Fibroblast of lung (primary cell): ENCODE measurements around the gene RBM17. TPM values are rescaled to one million over a fixed set of nuclear protein-coding genes. Genes with fewer than 3 reads are reported as not detected.

Experiments
- DNase-seq, 2 donors: peaks; one replicate each; pipeline versions ENCODE4 v3.0.0 to v3.0.0-alpha.2; 2010; ENCODE audit warnings: low read depth in 2 of 2
- H2AFZ ChIP-seq: 2 replicates; pipeline ENCODE4 v1.5.1; 2012; ENCODE audit warnings: low read length, control low read depth, inconsistent platforms
- H3K27ac ChIP-seq: 2 replicates; pipeline ENCODE4 v1.5.1; 2011; ENCODE audit warnings: low read length, control low read depth; ENCODE audit not compliant: insufficient read depth
- H3K27me3 ChIP-seq: 2 replicates; pipeline ENCODE4 v1.5.1; 2011; ENCODE audit warnings: mild to moderate bottlenecking, low read length; ENCODE audit not compliant: control insufficient read depth, insufficient read depth
- H3K36me3 ChIP-seq: 2 replicates; pipeline ENCODE4 v1.5.1; 2011; ENCODE audit warnings: low read length; ENCODE audit not compliant: control insufficient read depth, insufficient read depth
- H3K4me1 ChIP-seq: 2 replicates; pipeline ENCODE4 v1.5.1; 2011; ENCODE audit warnings: low read length; ENCODE audit not compliant: control insufficient read depth, insufficient read depth; ENCODE audit errors: extremely low read depth
- H3K4me2 ChIP-seq: 2 replicates; pipeline ENCODE4 v1.5.1; 2011; ENCODE audit warnings: low read length, control low read depth; ENCODE audit not compliant: insufficient read depth; ENCODE audit errors: extremely low read depth
- H3K4me3 ChIP-seq, 4 experiments: fragments of 200-600 bp in 1 of 4; sonication (generic) in 1 of 4; replicated peaks in 1 of 4; 2 replicates each; pipeline ENCODE4 v1.5.1; 2011 to 2016; ENCODE audit warnings: low read length in 4 of 4, low read depth in 3 of 4, mild to moderate bottlenecking in 3 of 4, control low read depth in 2 of 4, inconsistent platforms in 1 of 4, mixed read lengths in 1 of 4; ENCODE audit not compliant: insufficient read depth in 1 of 4; ENCODE audit errors: control extremely low read depth in 1 of 4
- H3K79me2 ChIP-seq: 2 replicates; pipeline ENCODE4 v1.5.1; 2012; ENCODE audit warnings: mild to moderate bottlenecking, low read length, inconsistent platforms; ENCODE audit not compliant: control insufficient read depth, insufficient read depth
- H3K9ac ChIP-seq: 2 replicates; pipeline ENCODE4 v1.5.1; 2011; ENCODE audit warnings: mild to moderate bottlenecking, low read length, control low read depth; ENCODE audit not compliant: insufficient read depth
- H3K9me3 ChIP-seq: 2 replicates; pipeline ENCODE4 v1.5.1; 2012; ENCODE audit warnings: low read depth, low read length; ENCODE audit not compliant: control insufficient read depth, insufficient read depth
- H4K20me1 ChIP-seq: 2 replicates; pipeline ENCODE4 v1.5.1; 2011; ENCODE audit warnings: low read length; ENCODE audit not compliant: control insufficient read depth, insufficient read depth; ENCODE audit errors: extremely low read depth
- EZH2 ChIP-seq: IDR thresholded peaks from 2 replicates; pipeline ENCODE4 v1.5.1; 2012; ENCODE audit warnings: low read length, control low read depth, mild to moderate bottlenecking; ENCODE audit errors: missing control alignments
- polyA plus RNA-seq, 2 donors: library from polyadenylated mRNA; depleted of rRNA in 1 of 2; stranded (reverse) in 1 of 2; unstranded in 1 of 2; fragments of >200 nt; gene quantifications; 2 replicates each; pipeline ENCODE4 v1.2.1, GENCODE V29; 2011 to 2012; ENCODE audit warnings: missing spikeins in 1 of 2
- total RNA-seq: library from RNA; depleted of rRNA; stranded (reverse); fragments of >200 nt; gene quantifications from 2 replicates; pipeline ENCODE4 v1.2.1, GENCODE V29; 2014
- TF ChIP-seq, protein P1 (sequence below), 2 donors: IDR thresholded peaks in 1 of 2; conservative IDR thresholded peaks in 1 of 2; 1 replicate in 1 of 2; 2 replicates in 1 of 2; pipeline ENCODE4 v1.5.1; 2011 to 2012; ENCODE audit warnings: low read length in 2 of 2, control low read depth in 1 of 2, inconsistent platforms in 1 of 2, low read depth in 1 of 2, mild to moderate bottlenecking in 1 of 2

Gene RBM17
- total and polyA plus RNA-seq, 2 donors (not counting 1 experiment from before 2014, with no cell fraction given): 28.9 to 46.1 TPM

DNA sequence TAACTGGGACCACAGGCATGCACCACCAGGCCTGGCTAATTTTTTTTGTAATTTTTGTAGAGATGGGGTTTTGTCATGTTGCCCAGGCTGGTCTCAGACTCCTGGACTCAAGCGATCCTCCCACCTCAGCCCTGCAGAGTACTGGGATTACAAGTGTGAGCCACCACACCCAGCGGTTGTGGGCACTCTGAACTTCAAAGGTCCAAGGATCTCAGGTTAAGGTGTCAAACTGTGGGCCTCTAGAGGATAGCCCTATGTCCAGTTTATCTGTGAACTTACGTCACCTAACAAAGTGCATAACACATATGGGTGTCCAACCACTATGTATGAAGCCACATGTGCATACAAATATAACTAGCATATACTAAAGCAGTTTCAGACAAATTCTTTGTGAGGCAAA is 23.4 kb upstream of the RBM17 start:
- no peak for TF ChIP-seq EZH2
- TF ChIP-seq, protein P1, sequence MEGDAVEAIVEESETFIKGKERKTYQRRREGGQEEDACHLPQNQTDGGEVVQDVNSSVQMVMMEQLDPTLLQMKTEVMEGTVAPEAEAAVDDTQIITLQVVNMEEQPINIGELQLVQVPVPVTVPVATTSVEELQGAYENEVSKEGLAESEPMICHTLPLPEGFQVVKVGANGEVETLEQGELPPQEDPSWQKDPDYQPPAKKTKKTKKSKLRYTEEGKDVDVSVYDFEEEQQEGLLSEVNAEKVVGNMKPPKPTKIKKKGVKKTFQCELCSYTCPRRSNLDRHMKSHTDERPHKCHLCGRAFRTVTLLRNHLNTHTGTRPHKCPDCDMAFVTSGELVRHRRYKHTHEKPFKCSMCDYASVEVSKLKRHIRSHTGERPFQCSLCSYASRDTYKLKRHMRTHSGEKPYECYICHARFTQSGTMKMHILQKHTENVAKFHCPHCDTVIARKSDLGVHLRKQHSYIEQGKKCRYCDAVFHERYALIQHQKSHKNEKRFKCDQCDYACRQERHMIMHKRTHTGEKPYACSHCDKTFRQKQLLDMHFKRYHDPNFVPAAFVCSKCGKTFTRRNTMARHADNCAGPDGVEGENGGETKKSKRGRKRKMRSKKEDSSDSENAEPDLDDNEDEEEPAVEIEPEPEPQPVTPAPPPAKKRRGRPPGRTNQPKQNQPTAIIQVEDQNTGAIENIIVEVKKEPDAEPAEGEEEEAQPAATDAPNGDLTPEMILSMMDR (conservative IDR thresholded peaks at IDR 0.05 in 1 of 2, IDR thresholded peaks at IDR 0.05 in 1 of 2; ENCODE audit: low read depth in 1 of 2, low read length in 2 of 2): no peak
- no peak overlapping the region for H3K27ac ChIP-seq
- no peak overlapping the region for H3K4me2 ChIP-seq
- no peak for DNase-seq
- no peak overlapping the region for H3K4me3 ChIP-seq
- no peak overlapping the region for H3K9ac ChIP-seq
- no peak overlapping the region for H2AFZ ChIP-seq
- peaks cover 5% of the 10 kb centered on the region for H3K27me3 ChIP-seq
- H3K79me2 ChIP-seq: no peaks in the 10 kb centered on the region
- H4K20me1 ChIP-seq: no peaks in the 10 kb centered on the region
- no peaks in the 10 kb centered on the region for H3K9me3 ChIP-seq
- no peaks in the 10 kb centered on the region for H3K4me1 ChIP-seq
- H3K36me3 ChIP-seq: no peaks in the 10 kb centered on the region

DNA sequence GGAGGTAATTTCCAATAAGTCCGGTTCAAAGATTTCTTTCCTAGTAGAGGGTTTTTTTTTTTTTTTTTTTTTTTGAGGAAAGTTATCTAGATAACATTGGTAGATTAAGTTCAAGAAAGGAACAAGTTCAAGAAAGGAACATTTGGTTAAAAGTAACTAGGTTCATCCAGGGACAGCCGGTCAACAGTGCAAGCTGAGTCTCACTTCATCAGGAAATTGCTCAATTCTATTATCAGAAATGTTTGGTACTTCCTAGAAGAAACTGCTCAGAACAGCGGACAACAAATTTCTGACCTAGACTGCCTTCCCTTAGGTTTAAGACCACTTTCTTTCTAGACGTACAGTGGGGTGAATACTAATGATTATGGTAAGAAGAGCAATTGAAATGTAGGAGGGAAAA is 23.0 kb upstream of the RBM17 start:
- H3K9me3 ChIP-seq: no peaks in the 10 kb centered on the region
- H3K36me3 ChIP-seq: no peaks in the 10 kb centered on the region
- peak in 1 of 2 donors; percentile 18 for DNase-seq
- H3K4me3 ChIP-seq: no peak overlapping the region
- TF ChIP-seq, protein P1 (conservative IDR thresholded peaks at IDR 0.05 in 1 of 2, IDR thresholded peaks at IDR 0.05 in 1 of 2; ENCODE audit: low read depth in 1 of 2, low read length in 2 of 2): no peak
- TF ChIP-seq EZH2: no peak
- H3K27ac ChIP-seq: no peak overlapping the region
- H3K4me1 ChIP-seq: no peaks in the 10 kb centered on the region
- no peaks in the 10 kb centered on the region for H4K20me1 ChIP-seq
- peaks cover 9% of the 10 kb centered on the region for H3K27me3 ChIP-seq
- H2AFZ ChIP-seq: no peak overlapping the region
- H3K4me2 ChIP-seq: no peak overlapping the region
- H3K79me2 ChIP-seq: no peaks in the 10 kb centered on the region
- H3K9ac ChIP-seq: no peak overlapping the region

DNA sequence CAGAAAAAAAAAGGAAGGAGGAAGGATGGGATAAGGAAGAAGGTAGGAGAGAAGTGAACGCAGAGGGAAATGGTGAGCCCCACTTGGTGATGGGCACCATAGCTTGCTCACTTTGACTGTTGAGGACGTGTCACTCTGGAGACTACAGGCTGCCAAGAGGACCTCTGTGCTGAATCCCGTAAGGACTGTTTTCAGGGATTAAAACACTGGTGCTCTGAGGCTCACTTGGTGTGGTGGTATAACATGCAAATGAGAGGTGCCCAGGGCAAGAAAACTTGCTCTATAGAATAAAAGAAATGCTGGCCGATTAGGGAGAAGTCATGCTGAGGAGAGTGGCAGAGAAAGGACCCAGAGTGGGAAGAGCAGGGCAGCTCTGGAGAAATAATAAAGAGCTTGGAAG is 21.4 kb upstream of the RBM17 start:
- H3K79me2 ChIP-seq: no peaks in the 10 kb centered on the region
- H3K27me3 ChIP-seq: peaks cover 9% of the 10 kb centered on the region
- H3K4me2 ChIP-seq: no peak overlapping the region
- no peak overlapping the region for H2AFZ ChIP-seq
- no peaks in the 10 kb centered on the region for H3K36me3 ChIP-seq
- DNase-seq: no peak
- TF ChIP-seq EZH2: no peak
- TF ChIP-seq, protein P1 (conservative IDR thresholded peaks at IDR 0.05 in 1 of 2, IDR thresholded peaks at IDR 0.05 in 1 of 2; ENCODE audit: low read depth in 1 of 2, low read length in 2 of 2): no peak
- no peaks in the 10 kb centered on the region for H4K20me1 ChIP-seq
- no peaks in the 10 kb centered on the region for H3K9me3 ChIP-seq
- H3K4me1 ChIP-seq: no peaks in the 10 kb centered on the region
- H3K9ac ChIP-seq: no peak overlapping the region
- no peak overlapping the region for H3K4me3 ChIP-seq
- no peak overlapping the region for H3K27ac ChIP-seq
